AG09309 (cell line): ENCODE measurements around the gene PTPRN2.

ENCODE experiments used
- DNase-seq: peaks from one replicate; pipeline ENCODE4 v3.0.0-alpha.2; 2010; ENCODE audit warnings: low read depth
- H3K4me3 ChIP-seq: 2 replicates; pipeline ENCODE4 v1.5.1; 2011; ENCODE audit warnings: mild to moderate bottlenecking, low read depth, low read length, moderate library complexity; ENCODE audit not compliant: control insufficient read depth
- CTCF ChIP-seq: IDR thresholded peaks from 2 replicates; pipeline ENCODE4 v1.5.1; 2011; ENCODE audit warnings: mild to moderate bottlenecking, low read depth, low read length, inconsistent platforms; ENCODE audit not compliant: insufficient read depth, control insufficient read depth; ENCODE audit errors: missing control alignments

PTPRN2 gene

GRCh38 chr7:157621131-157621681 is 966.4 kb downstream of the PTPRN2 start:
- no peak for TF ChIP-seq CTCF
- no peak for DNase-seq
- no peak overlapping the region for H3K4me3 ChIP-seq

GRCh38 chr7:157620616-157621015 is 967.0 kb downstream of the PTPRN2 start:
- H3K4me3 ChIP-seq = no peak overlapping the region
- no peak for TF ChIP-seq CTCF
- no peak for DNase-seq

- H3K4me3 ChIP-seq = no peak overlapping the region
- no peak for TF ChIP-seq CTCF
- DNase-seq = no peak
Measured at GRCh38 chr7:157619753-157620525, 967.7 kb downstream of the PTPRN2 start.

- DNase-seq = no peak
- no peak for TF ChIP-seq CTCF
- no peak overlapping the region for H3K4me3 ChIP-seq
Measured at GRCh38 chr7:157618823-157619606, 968.6 kb downstream of the PTPRN2 start.

GRCh38 chr7:157618091-157618726 is 969.4 kb downstream of the PTPRN2 start:
- no peak overlapping the region for H3K4me3 ChIP-seq
- no peak for TF ChIP-seq CTCF
- no peak for DNase-seq

GRCh38 chr7:157617401-157617800 is 970.2 kb downstream of the PTPRN2 start:
- no peak overlapping the region for H3K4me3 ChIP-seq
- no peak for TF ChIP-seq CTCF

More at GRCh38 chr7:157617401-157617800, 970.2 kb downstream of the PTPRN2 start:
- DNase-seq = no peak
